GM21447 (cell line): ENCODE data around the gene KIF1C.
A peak's percentile ranks its signal among the peaks of the same experiment; 100 is the strongest.

Source experiments
- ATAC-seq: cut with Tn5 transposase; IDR thresholded peaks from one replicate; pipeline ENCODE4 v1.9.1; 2021; ENCODE audit not compliant: unreplicated experiment

Gene KIF1C

GRCh38 chr17:4968486-4969046, 29.2 kb upstream of the KIF1C start:
- ATAC-seq: no peak

DNA sequence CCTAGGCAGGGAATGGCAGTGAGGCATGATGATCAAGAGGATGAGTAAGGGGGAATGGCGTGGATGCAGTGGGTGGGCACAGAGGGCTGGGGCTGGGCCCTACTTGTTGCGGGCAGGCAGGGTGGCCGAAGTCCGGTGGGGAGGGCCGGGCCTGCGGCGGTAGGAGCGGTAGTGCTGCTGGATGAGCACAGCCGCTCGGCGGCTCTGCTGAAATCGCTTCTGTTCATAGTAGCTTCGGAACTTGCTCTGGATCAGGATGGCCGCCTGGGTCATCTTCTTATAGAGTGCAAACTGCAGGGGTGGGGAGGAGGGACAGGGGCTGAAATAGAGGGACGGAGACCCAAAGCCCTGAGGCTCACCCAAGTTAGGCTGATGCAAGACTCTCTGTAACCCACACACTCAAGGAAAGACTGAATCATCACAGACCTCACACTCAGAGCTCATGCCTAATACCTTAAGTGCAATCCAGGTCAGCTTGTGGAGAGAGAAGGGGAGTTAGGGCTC, 28.7 kb upstream of the KIF1C start:
- ATAC-seq: no peak

- no peak for ATAC-seq
Observed at GRCh38 chr17:4969551-4970173, 28.1 kb upstream of the KIF1C start.

GRCh38 chr17:4970273-4970672, 27.5 kb upstream of the KIF1C start:
- no peak for ATAC-seq

DNA sequence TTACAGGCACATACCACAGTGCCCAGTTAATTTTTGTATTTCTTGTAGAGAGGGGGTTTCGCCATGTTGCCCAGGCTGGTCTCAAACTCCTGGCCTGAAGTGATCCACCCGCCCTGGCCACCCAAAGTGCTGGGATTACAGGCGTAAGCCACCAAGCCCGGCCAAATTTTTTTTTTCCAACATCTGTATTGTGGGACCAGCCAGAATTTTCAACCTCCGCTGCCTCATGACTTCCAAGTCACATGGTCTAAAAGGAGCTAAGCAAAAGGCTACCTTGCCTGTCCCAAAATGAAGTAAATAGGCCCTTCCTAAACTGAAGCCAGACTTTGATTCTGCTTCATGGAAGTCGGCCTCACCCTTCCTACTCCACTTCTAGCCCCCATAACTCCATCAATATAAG, 25.9 kb upstream of the KIF1C start:
- ATAC-seq: no peak

DNA sequence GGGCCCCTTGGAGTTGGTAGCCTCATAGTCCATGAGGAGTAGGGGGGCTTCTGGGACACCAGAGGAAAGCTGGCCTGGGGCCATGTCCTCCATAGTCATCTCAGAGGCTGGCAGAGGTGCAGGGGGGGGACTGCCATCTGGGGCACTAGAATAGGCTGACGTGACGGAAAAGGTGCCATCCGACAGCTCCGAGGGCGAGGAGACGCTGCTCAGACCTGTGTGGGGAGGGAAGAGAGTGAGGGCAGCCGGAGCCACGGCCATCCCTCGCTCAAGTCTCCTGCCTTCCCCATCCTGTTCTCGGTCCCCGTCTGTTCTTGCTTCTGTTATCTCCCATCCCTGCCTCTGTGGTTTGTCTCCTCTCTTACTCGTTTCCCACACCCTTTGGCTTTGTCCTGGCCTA, 25.4 kb upstream of the KIF1C start:
- ATAC-seq: no peak

GRCh38 chr17:4972752-4973151, 25.0 kb upstream of the KIF1C start:
- no peak for ATAC-seq

GRCh38 chr17:4973256-4974114, 24.3 kb upstream of the KIF1C start:
- no peak for ATAC-seq

GRCh38 chr17:4974115-4974670, 23.6 kb upstream of the KIF1C start:
- ATAC-seq: no peak

- ATAC-seq: no peak
Observed at GRCh38 chr17:4978726-4979125, 19.0 kb upstream of the KIF1C start.

GRCh38 chr17:4980644-4981216, 17.0 kb upstream of the KIF1C start:
- ATAC-seq: no peak

DNA sequence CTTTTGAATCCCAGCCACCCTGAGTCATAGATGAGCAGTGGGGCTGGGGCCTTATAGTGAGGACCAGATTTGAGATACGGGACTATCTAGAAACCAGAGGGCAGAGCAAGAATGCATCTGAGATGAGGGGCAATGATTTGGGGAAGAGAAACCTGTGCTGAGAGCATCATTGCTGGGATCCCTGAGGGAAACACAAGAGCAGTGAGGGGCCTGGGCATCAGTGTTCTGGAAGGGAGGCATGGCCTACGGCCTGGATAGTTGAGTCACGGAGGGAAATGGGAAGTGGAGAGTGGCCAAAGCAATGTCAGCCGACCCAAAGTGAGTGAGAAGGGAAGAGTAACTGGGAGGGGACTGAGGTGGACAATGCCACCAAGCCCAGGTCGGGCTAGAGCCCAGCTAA, 15.4 kb upstream of the KIF1C start:
- ATAC-seq: no peak

- ATAC-seq: no peak
Observed at GRCh38 chr17:4986403-4986802, 11.3 kb upstream of the KIF1C start.

- peak; percentile 66 for ATAC-seq
Observed at GRCh38 chr17:4986951-4987766, 10.6 kb upstream of the KIF1C start, which contains the start of gene CAMTA2. Gene CAMTA2, minus strand, starts transcription at chr17:4987675. Its CDS starts 1,453 bp downstream, at chr17:4986222.

DNA sequence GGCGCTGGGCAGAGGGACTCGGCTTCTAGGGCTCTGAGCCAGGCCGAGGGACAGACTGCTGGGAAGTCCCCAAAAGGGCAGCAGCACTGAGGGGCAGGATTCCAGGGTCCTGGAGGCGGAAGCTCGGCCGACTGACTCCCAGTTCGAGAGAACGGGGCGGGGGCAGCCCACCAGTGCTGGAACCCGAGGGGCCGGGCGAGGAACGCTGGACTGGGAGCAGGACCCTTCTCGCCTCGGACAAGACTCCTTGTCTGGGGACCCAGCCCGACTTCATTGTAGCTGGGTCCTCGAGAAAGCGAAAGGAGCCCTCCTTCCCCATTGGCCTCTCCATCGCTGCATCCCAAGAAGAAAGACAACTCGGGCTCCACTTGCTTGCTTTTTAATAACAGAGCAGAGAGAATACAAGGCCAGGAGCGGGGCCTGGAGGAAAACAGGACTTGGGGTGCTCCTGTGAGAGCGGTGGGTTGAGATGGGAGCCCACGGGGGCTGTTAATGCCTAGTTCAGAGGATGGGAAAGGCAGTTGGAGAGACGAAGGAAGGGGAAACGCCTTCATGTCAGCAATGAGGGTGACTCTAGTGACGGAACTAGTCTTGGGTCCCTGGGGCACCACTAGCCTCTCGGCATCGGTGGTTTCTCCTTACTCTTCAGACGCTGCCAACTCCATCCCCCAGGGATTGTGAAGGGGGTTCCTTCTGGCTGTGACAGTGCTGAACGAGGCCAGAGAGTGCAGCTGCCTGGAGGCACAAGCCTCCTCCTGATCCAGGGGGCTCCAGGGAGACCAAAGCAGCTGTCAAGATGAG, 9.8 kb upstream of the KIF1C start:
- ATAC-seq: no peak

DNA sequence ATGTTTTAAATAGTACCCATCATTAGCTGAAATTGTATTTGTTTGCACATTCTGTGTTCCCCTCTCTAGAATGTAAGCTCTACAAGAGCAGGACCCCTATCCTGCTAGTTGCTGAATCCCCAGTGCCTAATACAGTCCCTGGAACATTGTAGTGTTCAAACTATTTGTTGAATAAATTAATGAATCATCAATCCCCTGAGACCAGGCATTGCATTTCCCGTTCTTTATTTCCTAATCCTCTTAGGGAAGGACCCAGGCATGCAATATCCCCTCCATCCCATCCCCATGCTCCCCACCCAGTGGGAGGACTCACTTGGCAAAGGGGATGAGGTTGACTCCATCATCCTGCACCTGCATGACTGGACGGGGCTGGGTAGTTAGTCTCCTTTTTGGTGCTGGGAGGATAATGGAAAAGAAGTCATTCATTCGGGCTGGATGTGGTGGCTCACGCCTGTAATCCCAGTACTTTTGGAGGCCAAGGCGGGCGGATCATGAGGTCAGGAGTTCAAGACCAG, 3.6 kb upstream of the KIF1C start:
- ATAC-seq: no peak

- peak; percentile 12 for ATAC-seq
Observed at GRCh38 chr17:4998027-4998731, 429 bp downstream of the KIF1C start.

DNA sequence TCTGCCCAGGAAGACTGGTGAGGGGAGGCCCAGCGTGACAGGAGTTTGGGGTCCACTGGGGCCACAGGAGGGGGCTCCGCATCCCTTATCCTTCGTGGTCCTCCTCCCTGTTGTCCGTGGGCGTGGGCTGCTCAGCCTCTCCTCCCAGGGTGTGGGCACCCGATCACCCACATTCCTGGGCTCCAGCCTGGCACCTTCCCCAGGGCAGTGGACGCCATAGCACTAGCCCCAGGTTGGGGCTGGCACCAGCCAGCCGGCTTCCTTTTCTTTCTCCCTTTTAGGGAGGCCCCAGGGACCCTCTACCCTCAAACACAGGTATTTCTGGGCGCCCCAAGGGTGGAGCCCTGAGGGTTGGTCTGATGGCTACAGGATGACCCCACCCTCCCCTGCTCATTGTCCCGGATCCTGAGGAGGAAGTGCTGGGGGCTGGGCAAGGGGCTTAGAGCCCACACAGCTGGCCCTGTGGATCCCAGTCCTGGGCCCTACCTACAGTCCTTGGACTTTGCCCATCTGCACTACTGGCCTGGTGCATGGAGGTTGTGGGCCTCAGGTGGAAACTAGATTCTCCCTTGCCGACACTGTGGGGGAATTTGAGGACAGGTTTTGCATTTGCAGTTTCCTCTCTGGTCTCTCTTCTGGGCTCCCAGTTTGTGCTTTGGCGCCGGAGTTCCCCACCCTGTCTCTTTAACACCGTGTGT, 1.1 kb downstream of the KIF1C start:
- no peak for ATAC-seq
